ENCODE measurements around the gene EZH1.

- TF ChIP-seq TAF1 (IDR thresholded peaks at IDR 0.05; ENCODE audit: borderline replicate concordance, low read depth, low read length) (no peak), POLR2A (IDR thresholded peaks at IDR 0.05; ENCODE audit: low read depth, low read length) (no peak)
Observed at GRCh38 chr17:42675965-42676423, 68.8 kb downstream of the EZH1 start.

All from GM12892 (cell line).